HepG2 (cell line): ENCODE data around the gene FUT1. TPM values are rescaled to one million over a fixed set of nuclear protein-coding genes. Genes with fewer than 3 reads are reported as not detected.

Source experiments
- ARID5B ChIP-seq: IDR thresholded peaks from 2 replicates; pipeline ENCODE4 v1.4.0; 2020; ENCODE audit warnings: mild to moderate bottlenecking, missing genetic modification reagents
- ATRX ChIP-seq: sonication (generic); formaldehyde crosslinking; IDR thresholded peaks from 2 replicates; pipeline ENCODE4 v1.4.0; 2020; ENCODE audit warnings: missing genetic modification reagents, borderline replicate concordance
- BORCS8-MEF2B ChIP-seq: sonication (generic); formaldehyde crosslinking; IDR thresholded peaks from 2 replicates; pipeline ENCODE4 v1.8.0; 2022; ENCODE audit warnings: mild to moderate bottlenecking, missing genetic modification reagents
- CENPBD1 ChIP-seq: sonication (generic); formaldehyde crosslinking; IDR thresholded peaks from 2 replicates; pipeline ENCODE4 v1.8.0; 2022; ENCODE audit warnings: missing genetic modification reagents, low read depth, mild to moderate bottlenecking, borderline replicate concordance
- DNMT3B ChIP-seq: conservative IDR thresholded peaks from 2 replicates; pipeline ENCODE4 v1.6.1; 2016; ENCODE audit warnings: missing biosample characterization, control low read depth
- GABPB1 ChIP-seq: IDR thresholded peaks from 2 replicates; pipeline ENCODE4 v1.6.1; 2016; ENCODE audit warnings: mild to moderate bottlenecking, missing genetic modification reagents, moderate library complexity, missing compliant biosample characterization
- GATA4 ChIP-seq: sonication (generic); IDR thresholded peaks from 2 replicates; pipeline ENCODE4 v1.6.1; 2016; ENCODE audit warnings: antibody characterized with exemption, low read depth, borderline replicate concordance
- HNF4A ChIP-seq: sonication (generic); formaldehyde crosslinking; IDR thresholded peaks from 2 replicates; pipeline ENCODE4 v1.4.0; 2020; ENCODE audit warnings: missing genetic modification reagents
- KAT7 ChIP-seq: IDR thresholded peaks from 2 replicates; pipeline ENCODE4 v1.6.1; 2018; ENCODE audit warnings: borderline replicate concordance, missing compliant biosample characterization
- PBX2 ChIP-seq: IDR thresholded peaks from 2 replicates; pipeline ENCODE4 v1.6.1; 2016; ENCODE audit warnings: control low read depth
- PITX1 ChIP-seq: sonication (generic); formaldehyde crosslinking; IDR thresholded peaks from 2 replicates; pipeline ENCODE4 v1.5.1; 2020; ENCODE audit warnings: mild to moderate bottlenecking, missing genetic modification reagents
- PRDM15 ChIP-seq: sonication (generic); formaldehyde crosslinking; IDR thresholded peaks from 2 replicates; pipeline ENCODE4 v1.4.0; 2020; ENCODE audit warnings: missing genetic modification reagents
- REXO4 ChIP-seq: sonication (generic); formaldehyde crosslinking; IDR thresholded peaks from 2 replicates; pipeline ENCODE4 v1.8.0; 2022; ENCODE audit warnings: missing genetic modification reagents, mild to moderate bottlenecking, borderline replicate concordance
- THAP11 ChIP-seq: IDR thresholded peaks from 2 replicates; pipeline ENCODE4 v1.6.1; 2016; ENCODE audit warnings: missing biosample characterization, missing genetic modification reagents
- ZBTB26 ChIP-seq: IDR thresholded peaks from 2 replicates; pipeline ENCODE4 v1.6.1; 2016; ENCODE audit warnings: missing compliant biosample characterization, missing genetic modification reagents, borderline replicate concordance
- ZMAT3 ChIP-seq: sonication (generic); formaldehyde crosslinking; conservative IDR thresholded peaks from 2 replicates; pipeline ENCODE4 v1.7.0; 2021; ENCODE audit warnings: missing genetic modification reagents
- ZNF234 ChIP-seq: sonication (generic); formaldehyde crosslinking; conservative IDR thresholded peaks from 2 replicates; pipeline ENCODE4 v1.5.1; 2020; ENCODE audit warnings: mild to moderate bottlenecking, missing genetic modification reagents
- ZNF367 ChIP-seq: sonication (generic); formaldehyde crosslinking; IDR thresholded peaks from 2 replicates; pipeline ENCODE4 v1.4.0; 2020; ENCODE audit warnings: missing genetic modification reagents, borderline replicate concordance
- ZNF543 ChIP-seq: sonication (generic); formaldehyde crosslinking; IDR thresholded peaks from 2 replicates; pipeline ENCODE4 v1.4.0; 2020; ENCODE audit warnings: mild to moderate bottlenecking, missing genetic modification reagents
- ZNF557 ChIP-seq: sonication (generic); formaldehyde crosslinking; IDR thresholded peaks from 2 replicates; pipeline ENCODE4 v1.4.0; 2020; ENCODE audit warnings: missing genetic modification reagents
- polyA plus RNA-seq, 8 experiments: library from polyadenylated mRNA; depleted of rRNA in 3 of 8; stranded (reverse) in 7 of 8; unstranded in 1 of 8; fragments of >200 nt; fragmentation: Illumina TruSeq in 4 of 8; extraction: Trizol in 4 of 8; gene quantifications; 2 replicates each; pipeline versions ENCODE4 v1.2.1 to v1.2.3, GENCODE V29; 2011 to 2016; ENCODE audit warnings: low read depth in 4 of 8, missing spikeins in 1 of 8, mixed read lengths in 1 of 8; ENCODE audit not compliant: insufficient read depth in 1 of 8
- total RNA-seq, 5 experiments: library from RNA; depleted of rRNA; stranded (reverse); fragments of >200 nt; fragmentation: Illumina TruSeq; extraction: Trizol; gene quantifications; 2 replicates each; pipeline ENCODE4 v1.2.3, GENCODE V29; 2016; ENCODE audit warnings: low read depth in 1 of 5

FUT1 gene
- total and polyA plus RNA-seq, 2 of the 13 experiments (the other 11 are each of a cell fraction or from before 2014, with no cell fraction given), result 0.07 to 1.1 TPM

- TF ChIP-seq ARID5B (CRISPR knock-in tag) (peak; percentile 10; the same call in 1 of the 2 replicates), REXO4 (CRISPR knock-in tag) (no peak), CENPBD1 (CRISPR knock-in tag) (no peak), PITX1 (0 out of 2 replicates have a peak, but pooled peaks have one; percentile 27), ZMAT3 (CRISPR knock-in tag) (no peak), BORCS8-MEF2B (CRISPR knock-in tag) (peak; percentile 81; the same call in 1 of the 2 replicates), ZNF543 (CRISPR knock-in tag) (no peak), ZNF234 (CRISPR knock-in tag) (no peak), ZBTB26 (CRISPR knock-in tag) (no peak), ZNF367 (no peak), ZNF557 (CRISPR knock-in tag) (no peak), ATRX (CRISPR knock-in tag) (no peak), KAT7 (CRISPR knock-in tag) (no peak), GABPB1 (CRISPR knock-in tag) (peak; percentile 80), THAP11 (CRISPR knock-in tag) (peak; percentile 98), GATA4 (no peak), HNF4A (CRISPR knock-in tag) (peak; percentile 3; the same call in 1 of the 2 replicates), PBX2 (peak; percentile 67; the same call in 1 of the 2 replicates), DNMT3B (CRISPR knock-in tag) (no peak), PRDM15 (no peak)
These were observed 31.7 kb downstream of the FUT1 start (continued) for GRCh38 chr19:48720613-48721296.
